NCI-H2107 treated with DMSO at 0.1 percent for 48 hours (cell line): Measurements from ENCODE around the gene STX4.
A peak's percentile ranks its signal among the peaks of the same experiment; 100 is the strongest.

Experiments
- DNase-seq: peaks from one replicate; lab custom pipeline; 2025; ENCODE audit not compliant: unreplicated experiment; lab: John Stamatoyannopoulos, UW

STX4 gene

GRCh38 chr16:31064882-31065461 lies 31.6 kb downstream of the STX4 start:
- no peak for DNase-seq

GRCh38 chr16:31067342-31067741 lies 34.0 kb downstream of the STX4 start:
- DNase-seq, result no peak

- DNase-seq, result peak; percentile 31
Observed at GRCh38 chr16:31071861-31072260, 38.5 kb downstream of the STX4 start.

- DNase-seq, result no peak
Observed at GRCh38 chr16:31072540-31073141, 39.3 kb downstream of the STX4 start.

- DNase-seq, result peak; percentile 48
Observed at GRCh38 chr16:31073142-31073969, 40.0 kb downstream of the STX4 start.

- peak; percentile 97 for DNase-seq
Observed at GRCh38 chr16:31073970-31074813, 40.8 kb downstream of the STX4 start, which contains the start of the genes ZNF646 and ZNF668. ZNF646 (plus strand) TSS chr16:31074422; CDS start chr16:31076325, 1,903 bp downstream. ZNF668 (minus strand) TSS chr16:31074240; CDS start chr16:31064459, 9,781 bp downstream.

GRCh38 chr16:31074814-31075183 lies 41.4 kb downstream of the STX4 start:
- DNase-seq, result no peak

- DNase-seq, result no peak
Observed at GRCh38 chr16:31076319-31076718, 43.0 kb downstream of the STX4 start.

- DNase-seq, result no peak
Observed at GRCh38 chr16:31077024-31077423, 43.7 kb downstream of the STX4 start.

GRCh38 chr16:31077592-31078396 lies 44.4 kb downstream of the STX4 start:
- DNase-seq, result no peak

- no peak for DNase-seq
Observed at GRCh38 chr16:31078597-31079341, 45.4 kb downstream of the STX4 start.

GRCh38 chr16:31079342-31079944 lies 46.1 kb downstream of the STX4 start:
- no peak for DNase-seq

GRCh38 chr16:31080035-31080629 lies 46.8 kb downstream of the STX4 start:
- no peak for DNase-seq

GRCh38 chr16:31080756-31081419 lies 47.5 kb downstream of the STX4 start:
- DNase-seq, result no peak

GRCh38 chr16:31081428-31082351 lies 48.3 kb downstream of the STX4 start:
- no peak for DNase-seq

GRCh38 chr16:31082368-31083045 lies 49.1 kb downstream of the STX4 start:
- no peak for DNase-seq

GRCh38 chr16:31083081-31083480 lies 49.7 kb downstream of the STX4 start:
- no peak for DNase-seq
